GM10266 (cell line): ENCODE results near the gene ARVCF.

Experiments
- DNase-seq: peaks from one replicate; pipeline ENCODE4 v3.0.0; 2012; ENCODE audit errors: extremely low spot score
- CTCF ChIP-seq: IDR thresholded peaks from 2 replicates; pipeline ENCODE4 v1.5.1; 2012; ENCODE audit warnings: mild to moderate bottlenecking, low read depth; ENCODE audit not compliant: control insufficient read depth, insufficient read depth; ENCODE audit errors: missing control alignments

The ARVCF gene

GRCh38 chr22:20018001-20018400 lies 1.4 kb upstream of the ARVCF start:
- DNase-seq, result no peak
- no peak for TF ChIP-seq CTCF

GRCh38 chr22:20017622-20017958 lies 967 bp upstream of the ARVCF start:
- TF ChIP-seq CTCF, result no peak
- no peak for DNase-seq

GRCh38 chr22:20015971-20016733 lies 471 bp downstream of the ARVCF start:
- DNase-seq, result no peak
- no peak for TF ChIP-seq CTCF

GRCh38 chr22:20015187-20015625 lies 1.4 kb downstream of the ARVCF start:
- no peak for TF ChIP-seq CTCF

GRCh38 chr22:20014526-20015186 lies 2.0 kb downstream of the ARVCF start:
- TF ChIP-seq CTCF, result no peak
- DNase-seq, result no peak

More at GRCh38 chr22:20015187-20015625, 1.4 kb downstream of the ARVCF start:
- no peak for DNase-seq

GRCh38 chr22:20013382-20013871 lies 3.2 kb downstream of the ARVCF start:
- peak; percentile 80 for TF ChIP-seq CTCF
- peak; percentile 75 for DNase-seq
